Raji (cell line): ENCODE measurements around the gene C11orf97.

Experiments
- POLR2A ChIP-seq: IDR thresholded peaks from 2 replicates; pipeline ENCODE4 v1.6.1; 2011; ENCODE audit warnings: low read depth, low read length, control low read depth; ENCODE audit not compliant: insufficient read depth

Gene C11orf97

GRCh38 chr11:94516725-94517124 lies 4.5 kb downstream of the C11orf97 start:
- no peak for TF ChIP-seq POLR2A

- no peak for TF ChIP-seq POLR2A
Observed at GRCh38 chr11:94518300-94518699, 6.0 kb downstream of the C11orf97 start.

- TF ChIP-seq POLR2A, result no peak
Observed at GRCh38 chr11:94519478-94520084, 7.3 kb downstream of the C11orf97 start.

- TF ChIP-seq POLR2A, result no peak
Observed at GRCh38 chr11:94521684-94522083, 9.4 kb downstream of the C11orf97 start.

GRCh38 chr11:94524341-94524740 lies 12.1 kb downstream of the C11orf97 start:
- no peak for TF ChIP-seq POLR2A

GRCh38 chr11:94525546-94526324 lies 13.5 kb downstream of the C11orf97 start:
- TF ChIP-seq POLR2A, result no peak

- no peak for TF ChIP-seq POLR2A
Observed at GRCh38 chr11:94526645-94527438, 14.6 kb downstream of the C11orf97 start.

GRCh38 chr11:94528551-94528950 lies 16.3 kb downstream of the C11orf97 start:
- TF ChIP-seq POLR2A, result no peak

GRCh38 chr11:94532211-94532610 lies 19.9 kb downstream of the C11orf97 start:
- TF ChIP-seq POLR2A, result no peak

- no peak for TF ChIP-seq POLR2A
Observed at GRCh38 chr11:94533206-94533605, 20.9 kb downstream of the C11orf97 start.

- TF ChIP-seq POLR2A, result no peak
Observed at GRCh38 chr11:94533696-94534630, 21.7 kb downstream of the C11orf97 start.

GRCh38 chr11:94536386-94536785 lies 24.1 kb downstream of the C11orf97 start:
- TF ChIP-seq POLR2A, result no peak

- no peak for TF ChIP-seq POLR2A
Observed at GRCh38 chr11:94537031-94537600, 24.9 kb downstream of the C11orf97 start.

- TF ChIP-seq POLR2A, result no peak
Observed at GRCh38 chr11:94539420-94539819, 27.2 kb downstream of the C11orf97 start.
